Liver (tissue), 9 donors: Measurements from ENCODE around the gene PRSS33. TPM values are rescaled to one million over a fixed set of nuclear protein-coding genes. Genes with fewer than 3 reads are reported as not detected.

ENCODE experiments used
- DNase-seq: peaks from one replicate; pipeline ENCODE4 v3.0.0-alpha.2; 2017; ENCODE audit warnings: low spot score
- H3K27ac ChIP-seq, 2 donors: one replicate each; pipeline ENCODE4 v1.7.0; 2013; ENCODE audit warnings: inconsistent platforms in 2 of 2, low read length in 2 of 2, control low read depth in 1 of 2, low read depth in 1 of 2, mild to moderate bottlenecking in 1 of 2
- H3K27me3 ChIP-seq, 4 donors: one replicate each; pipeline versions ENCODE4 v1.6.1 to v1.7.0; 2013; ENCODE audit warnings: low read length in 3 of 4, inconsistent platforms in 1 of 4, mild to moderate bottlenecking in 1 of 4, moderate library complexity in 1 of 4; ENCODE audit not compliant: control insufficient read depth in 4 of 4, insufficient read depth in 4 of 4
- H3K36me3 ChIP-seq, 4 donors: one replicate each; pipeline versions ENCODE4 v1.6.1 to v1.7.0; 2013; ENCODE audit warnings: low read length in 3 of 4, mild to moderate bottlenecking in 3 of 4, low read depth in 1 of 4, moderate library complexity in 1 of 4; ENCODE audit not compliant: control insufficient read depth in 4 of 4, insufficient read depth in 3 of 4
- H3K4me1 ChIP-seq, 4 donors: one replicate each; pipeline versions ENCODE4 v1.6.1 to v1.7.0; 2013; ENCODE audit warnings: low read length in 3 of 4, mild to moderate bottlenecking in 3 of 4, moderate library complexity in 1 of 4; ENCODE audit not compliant: control insufficient read depth in 4 of 4, insufficient read depth in 4 of 4
- H3K4me3 ChIP-seq, 3 donors: one replicate each; pipeline versions ENCODE4 v1.6.1 to v1.7.0; 2013; ENCODE audit warnings: low read length in 3 of 3, control low read depth in 1 of 3, low read depth in 1 of 3, mild to moderate bottlenecking in 1 of 3
- H3K9ac ChIP-seq, 2 donors: one replicate each; pipeline ENCODE4 v1.7.0; 2013; ENCODE audit warnings: low read length in 2 of 2, mild to moderate bottlenecking in 2 of 2, moderate library complexity in 2 of 2, control low read depth in 1 of 2, low read depth in 1 of 2
- H3K9me3 ChIP-seq, 4 donors: one replicate each; pipeline versions ENCODE4 v1.6.1 to v1.7.0; 2013; ENCODE audit warnings: low read length in 3 of 4; ENCODE audit not compliant: control insufficient read depth in 4 of 4
- EGR1 ChIP-seq, 2 donors: IDR thresholded peaks; 2 replicates each; pipeline ENCODE4 v1.6.1; 2016 to 2018; ENCODE audit warnings: antibody characterized with exemption in 2 of 2, low read depth in 2 of 2
- FOXA1 ChIP-seq: IDR thresholded peaks from 2 replicates; pipeline ENCODE4 v1.6.1; 2016; ENCODE audit warnings: antibody characterized with exemption
- FOXA2 ChIP-seq: IDR thresholded peaks from 2 replicates; pipeline ENCODE4 v1.6.1; 2016; ENCODE audit warnings: antibody characterized with exemption
- GABPA ChIP-seq, 2 donors: IDR thresholded peaks in 1 of 2; conservative IDR thresholded peaks in 1 of 2; 2 replicates each; pipeline ENCODE4 v1.6.1; 2016; ENCODE audit warnings: antibody characterized with exemption in 2 of 2, mild to moderate bottlenecking in 1 of 2, moderate library complexity in 1 of 2
- HNF4A ChIP-seq, 2 donors: conservative IDR thresholded peaks; 2 replicates each; pipeline ENCODE4 v1.6.1; 2016; ENCODE audit warnings: antibody characterized with exemption in 2 of 2, mild to moderate bottlenecking in 2 of 2
- HNF4G ChIP-seq: IDR thresholded peaks from 2 replicates; pipeline ENCODE4 v1.6.1; 2016; ENCODE audit warnings: antibody characterized with exemption
- JUND ChIP-seq, 2 donors: IDR thresholded peaks; 2 replicates each; pipeline ENCODE4 v1.6.1; 2016; ENCODE audit warnings: antibody characterized with exemption in 2 of 2
- NR2F2 ChIP-seq: IDR thresholded peaks from 2 replicates; pipeline ENCODE4 v1.6.1; 2016; ENCODE audit warnings: antibody characterized with exemption
- RAD21 ChIP-seq, 2 donors: IDR thresholded peaks; 2 replicates each; pipeline ENCODE4 v1.6.1; 2016; ENCODE audit warnings: antibody characterized with exemption in 2 of 2, mild to moderate bottlenecking in 2 of 2
- RXRA ChIP-seq, 2 donors: IDR thresholded peaks; 2 replicates each; pipeline ENCODE4 v1.6.1; 2017 to 2018; ENCODE audit warnings: antibody characterized with exemption in 2 of 2, mild to moderate bottlenecking in 1 of 2
- SP1 ChIP-seq: IDR thresholded peaks from 2 replicates; pipeline ENCODE4 v1.6.1; 2018; ENCODE audit warnings: antibody characterized with exemption, mild to moderate bottlenecking
- TAF1 ChIP-seq: conservative IDR thresholded peaks from 2 replicates; pipeline ENCODE4 v1.6.1; 2016; ENCODE audit warnings: antibody characterized with exemption, mild to moderate bottlenecking
- YY1 ChIP-seq: IDR thresholded peaks from 2 replicates; pipeline ENCODE4 v1.6.1; 2016; ENCODE audit warnings: antibody characterized with exemption, mild to moderate bottlenecking
- WGBS: extraction: QIAGEN DNeasy Blood & Tissue Kit; methylation state at CpG from one replicate; pipeline ENCODE4 v1.1.7; 2013; 5-methylcytosine and 5-hydroxymethylcytosine counted together
- polyA plus RNA-seq, 2 donors: library from polyadenylated mRNA; stranded (reverse) in 1 of 2; unstranded in 1 of 2; fragments of 200-250 nt in 1 of 2; fragments of >200 nt in 1 of 2; fragmentation: Nextera tagmentation in 1 of 2; extraction: Ambion mirVana in 1 of 2; gene quantifications; one replicate each; pipeline versions ENCODE4 v1.2.1 to v1.2.3, GENCODE V29; 2013 to 2015
- total RNA-seq, 2 donors: library from RNA; depleted of rRNA; stranded (reverse); fragments of >200 nt; gene quantifications; one replicate each; pipeline ENCODE4 v1.2.3, GENCODE V29; 2014
- TF ChIP-seq, protein P1 (sequence below): IDR thresholded peaks from 2 replicates; pipeline ENCODE4 v1.6.1; 2016; ENCODE audit warnings: antibody characterized with exemption
- TF ChIP-seq, protein P2 (sequence below): IDR thresholded peaks from 2 replicates; pipeline ENCODE4 v1.6.1; 2016; ENCODE audit warnings: antibody characterized with exemption
- TF ChIP-seq, protein P3 (sequence below): IDR thresholded peaks from 2 replicates; pipeline ENCODE4 v1.6.1; 2016; ENCODE audit warnings: antibody characterized with exemption, mild to moderate bottlenecking
- TF ChIP-seq, protein P4 (sequence below): IDR thresholded peaks from 2 replicates; pipeline ENCODE4 v1.6.1; 2016; ENCODE audit warnings: antibody characterized with exemption
- TF ChIP-seq, protein P5 (sequence below): fragments of 150-350 bp; IDR thresholded peaks from 2 replicates; pipeline ENCODE4 v1.5.1; 2017; ENCODE audit warnings: improper control_type of control experiment, low read depth, low read length; ENCODE audit not compliant: missing input control
- donor health status: healthy.
- donor health status: healthy.
- donor health status: healthy.
- donor health status: healthy.
- donor health status: healthy.

PRSS33 gene
- total and polyA plus RNA-seq, 4 donors, result not detected

DNA sequence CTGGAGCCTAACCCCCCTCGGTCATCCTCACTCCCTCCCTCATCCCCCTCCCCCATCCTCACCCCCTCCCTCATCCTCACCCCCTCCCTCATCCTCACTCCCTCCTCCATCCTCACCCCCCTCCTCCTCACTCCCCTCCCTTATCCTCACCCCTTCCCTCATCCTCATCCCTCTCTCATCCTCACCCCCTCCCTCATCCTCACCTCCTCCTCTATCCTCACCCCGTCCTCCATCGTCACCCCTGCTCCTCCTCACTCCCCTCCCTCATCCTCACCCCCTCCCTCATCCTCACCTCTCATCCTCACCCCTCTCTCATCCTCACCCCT is 571 bp downstream of the PRSS33 start:
- Histone ChIP-seq H3K4me1 (peaks cover 0 to 10% (median 4%) of the 10 kb centered on the region in 4 donors), H3K4me3 (no peak overlapping the region), H3K27me3 (peaks cover 0 to 5% (median 3%) of the 10 kb centered on the region in 4 donors), H3K9ac (no peak overlapping the region), H3K27ac (no peak overlapping the region), H3K9me3 (no peaks in the 10 kb centered on the region), H3K36me3 (no peaks in the 10 kb centered on the region)
- WGBS, result 51% methylated on average over 3 of the region's 3 CpGs
- no peak for DNase-seq
- TF ChIP-seq FOXA1 (no peak), YY1 (no peak), JUND (IDR thresholded peaks at IDR 0.05) (no peak), HNF4G (no peak), HNF4A (conservative IDR thresholded peaks at IDR 0.05) (no peak), RXRA (IDR thresholded peaks at IDR 0.05) (no peak), EGR1 (IDR thresholded peaks at IDR 0.05; ENCODE audit: low read depth in 2 of 2) (no peak), NR2F2 (no peak), FOXA2 (no peak), SP1 (no peak), TAF1 (no peak), RAD21 (IDR thresholded peaks at IDR 0.05) (no peak), GABPA (IDR thresholded peaks at IDR 0.05 in 1 of 2, conservative IDR thresholded peaks at IDR 0.05 in 1 of 2) (no peak)
- TF ChIP-seq, protein P1, sequence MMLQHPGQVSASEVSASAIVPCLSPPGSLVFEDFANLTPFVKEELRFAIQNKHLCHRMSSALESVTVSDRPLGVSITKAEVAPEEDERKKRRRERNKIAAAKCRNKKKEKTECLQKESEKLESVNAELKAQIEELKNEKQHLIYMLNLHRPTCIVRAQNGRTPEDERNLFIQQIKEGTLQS, result no peak
- TF ChIP-seq, protein P2, sequence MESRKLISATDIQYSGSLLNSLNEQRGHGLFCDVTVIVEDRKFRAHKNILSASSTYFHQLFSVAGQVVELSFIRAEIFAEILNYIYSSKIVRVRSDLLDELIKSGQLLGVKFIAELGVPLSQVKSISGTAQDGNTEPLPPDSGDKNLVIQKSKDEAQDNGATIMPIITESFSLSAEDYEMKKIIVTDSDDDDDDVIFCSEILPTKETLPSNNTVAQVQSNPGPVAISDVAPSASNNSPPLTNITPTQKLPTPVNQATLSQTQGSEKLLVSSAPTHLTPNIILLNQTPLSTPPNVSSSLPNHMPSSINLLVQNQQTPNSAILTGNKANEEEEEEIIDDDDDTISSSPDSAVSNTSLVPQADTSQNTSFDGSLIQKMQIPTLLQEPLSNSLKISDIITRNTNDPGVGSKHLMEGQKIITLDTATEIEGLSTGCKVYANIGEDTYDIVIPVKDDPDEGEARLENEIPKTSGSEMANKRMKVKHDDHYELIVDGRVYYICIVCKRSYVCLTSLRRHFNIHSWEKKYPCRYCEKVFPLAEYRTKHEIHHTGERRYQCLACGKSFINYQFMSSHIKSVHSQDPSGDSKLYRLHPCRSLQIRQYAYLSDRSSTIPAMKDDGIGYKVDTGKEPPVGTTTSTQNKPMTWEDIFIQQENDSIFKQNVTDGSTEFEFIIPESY, result no peak
- TF ChIP-seq, protein P3, sequence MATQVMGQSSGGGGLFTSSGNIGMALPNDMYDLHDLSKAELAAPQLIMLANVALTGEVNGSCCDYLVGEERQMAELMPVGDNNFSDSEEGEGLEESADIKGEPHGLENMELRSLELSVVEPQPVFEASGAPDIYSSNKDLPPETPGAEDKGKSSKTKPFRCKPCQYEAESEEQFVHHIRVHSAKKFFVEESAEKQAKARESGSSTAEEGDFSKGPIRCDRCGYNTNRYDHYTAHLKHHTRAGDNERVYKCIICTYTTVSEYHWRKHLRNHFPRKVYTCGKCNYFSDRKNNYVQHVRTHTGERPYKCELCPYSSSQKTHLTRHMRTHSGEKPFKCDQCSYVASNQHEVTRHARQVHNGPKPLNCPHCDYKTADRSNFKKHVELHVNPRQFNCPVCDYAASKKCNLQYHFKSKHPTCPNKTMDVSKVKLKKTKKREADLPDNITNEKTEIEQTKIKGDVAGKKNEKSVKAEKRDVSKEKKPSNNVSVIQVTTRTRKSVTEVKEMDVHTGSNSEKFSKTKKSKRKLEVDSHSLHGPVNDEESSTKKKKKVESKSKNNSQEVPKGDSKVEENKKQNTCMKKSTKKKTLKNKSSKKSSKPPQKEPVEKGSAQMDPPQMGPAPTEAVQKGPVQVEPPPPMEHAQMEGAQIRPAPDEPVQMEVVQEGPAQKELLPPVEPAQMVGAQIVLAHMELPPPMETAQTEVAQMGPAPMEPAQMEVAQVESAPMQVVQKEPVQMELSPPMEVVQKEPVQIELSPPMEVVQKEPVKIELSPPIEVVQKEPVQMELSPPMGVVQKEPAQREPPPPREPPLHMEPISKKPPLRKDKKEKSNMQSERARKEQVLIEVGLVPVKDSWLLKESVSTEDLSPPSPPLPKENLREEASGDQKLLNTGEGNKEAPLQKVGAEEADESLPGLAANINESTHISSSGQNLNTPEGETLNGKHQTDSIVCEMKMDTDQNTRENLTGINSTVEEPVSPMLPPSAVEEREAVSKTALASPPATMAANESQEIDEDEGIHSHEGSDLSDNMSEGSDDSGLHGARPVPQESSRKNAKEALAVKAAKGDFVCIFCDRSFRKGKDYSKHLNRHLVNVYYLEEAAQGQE, result no peak
- TF ChIP-seq, protein P4, sequence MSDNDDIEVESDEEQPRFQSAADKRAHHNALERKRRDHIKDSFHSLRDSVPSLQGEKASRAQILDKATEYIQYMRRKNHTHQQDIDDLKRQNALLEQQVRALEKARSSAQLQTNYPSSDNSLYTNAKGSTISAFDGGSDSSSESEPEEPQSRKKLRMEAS, result no peak
- TF ChIP-seq, protein P5, sequence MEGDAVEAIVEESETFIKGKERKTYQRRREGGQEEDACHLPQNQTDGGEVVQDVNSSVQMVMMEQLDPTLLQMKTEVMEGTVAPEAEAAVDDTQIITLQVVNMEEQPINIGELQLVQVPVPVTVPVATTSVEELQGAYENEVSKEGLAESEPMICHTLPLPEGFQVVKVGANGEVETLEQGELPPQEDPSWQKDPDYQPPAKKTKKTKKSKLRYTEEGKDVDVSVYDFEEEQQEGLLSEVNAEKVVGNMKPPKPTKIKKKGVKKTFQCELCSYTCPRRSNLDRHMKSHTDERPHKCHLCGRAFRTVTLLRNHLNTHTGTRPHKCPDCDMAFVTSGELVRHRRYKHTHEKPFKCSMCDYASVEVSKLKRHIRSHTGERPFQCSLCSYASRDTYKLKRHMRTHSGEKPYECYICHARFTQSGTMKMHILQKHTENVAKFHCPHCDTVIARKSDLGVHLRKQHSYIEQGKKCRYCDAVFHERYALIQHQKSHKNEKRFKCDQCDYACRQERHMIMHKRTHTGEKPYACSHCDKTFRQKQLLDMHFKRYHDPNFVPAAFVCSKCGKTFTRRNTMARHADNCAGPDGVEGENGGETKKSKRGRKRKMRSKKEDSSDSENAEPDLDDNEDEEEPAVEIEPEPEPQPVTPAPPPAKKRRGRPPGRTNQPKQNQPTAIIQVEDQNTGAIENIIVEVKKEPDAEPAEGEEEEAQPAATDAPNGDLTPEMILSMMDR, result no peak
